Thymus (tissue), 11 donors: ENCODE results near the gene FGF12. TPM values are rescaled to one million over a fixed set of nuclear protein-coding genes. Genes with fewer than 3 reads are reported as not detected.

Source experiments
- DNase-seq, 9 donors: peaks; one replicate each; pipeline ENCODE4 v3.0.0-alpha.2; 2013; ENCODE audit warnings: low spot score in 9 of 9, low read depth in 6 of 9, missing footprints in 1 of 9
- H3K27ac ChIP-seq, 2 donors: one replicate each; pipeline ENCODE4 v1.5.1; 2013; ENCODE audit warnings: control low read depth in 1 of 2, low read depth in 1 of 2, low read length in 1 of 2, mild to moderate bottlenecking in 1 of 2, moderate library complexity in 1 of 2
- H3K27me3 ChIP-seq, 2 donors: one replicate each; pipeline ENCODE4 v1.5.1; 2013; ENCODE audit warnings: low read length in 1 of 2; ENCODE audit not compliant: control insufficient read depth in 2 of 2, insufficient read depth in 1 of 2
- H3K36me3 ChIP-seq, 2 donors: one replicate each; pipeline ENCODE4 v1.5.1; 2013; ENCODE audit warnings: low read length in 1 of 2, mild to moderate bottlenecking in 1 of 2, moderate library complexity in 1 of 2; ENCODE audit not compliant: control insufficient read depth in 2 of 2, insufficient read depth in 2 of 2
- H3K4me1 ChIP-seq, 2 donors: one replicate each; pipeline ENCODE4 v1.5.1; 2013; ENCODE audit warnings: low read length in 2 of 2; ENCODE audit not compliant: control insufficient read depth in 2 of 2, insufficient read depth in 2 of 2
- H3K4me3 ChIP-seq, 2 donors: one replicate each; pipeline ENCODE4 v1.5.1; 2013; ENCODE audit warnings: low read length in 2 of 2, control low read depth in 1 of 2, mild to moderate bottlenecking in 1 of 2
- H3K9me3 ChIP-seq, 2 donors: one replicate each; pipeline ENCODE4 v1.5.1; 2013; ENCODE audit warnings: low read length in 1 of 2, mild to moderate bottlenecking in 1 of 2; ENCODE audit not compliant: control insufficient read depth in 2 of 2, insufficient read depth in 1 of 2
- WGBS: extraction: QIAGEN DNeasy Blood & Tissue Kit; methylation state at CpG from one replicate; pipeline ENCODE4 v1.1.7; 2013; 5-methylcytosine and 5-hydroxymethylcytosine counted together
- polyA plus RNA-seq: library from polyadenylated mRNA; stranded (reverse); fragments of 200-250 nt; gene quantifications from one replicate; pipeline ENCODE4 v1.2.3, GENCODE V29; 2013
- total RNA-seq: library from RNA; stranded (reverse); fragments of 120-200 nt; gene quantifications from one replicate; pipeline ENCODE4 v1.2.4, GENCODE V29; 2013
- donor health status: healthy.

Gene FGF12
- total and polyA plus RNA-seq, 2 donors: 0.19 to 1.1 TPM

GRCh38 chr3:192700885-192701284, 26.5 kb downstream of the FGF12 start:
- Histone ChIP-seq H3K27ac (no peak overlapping the region), H3K4me3 (no peak overlapping the region)

DNA sequence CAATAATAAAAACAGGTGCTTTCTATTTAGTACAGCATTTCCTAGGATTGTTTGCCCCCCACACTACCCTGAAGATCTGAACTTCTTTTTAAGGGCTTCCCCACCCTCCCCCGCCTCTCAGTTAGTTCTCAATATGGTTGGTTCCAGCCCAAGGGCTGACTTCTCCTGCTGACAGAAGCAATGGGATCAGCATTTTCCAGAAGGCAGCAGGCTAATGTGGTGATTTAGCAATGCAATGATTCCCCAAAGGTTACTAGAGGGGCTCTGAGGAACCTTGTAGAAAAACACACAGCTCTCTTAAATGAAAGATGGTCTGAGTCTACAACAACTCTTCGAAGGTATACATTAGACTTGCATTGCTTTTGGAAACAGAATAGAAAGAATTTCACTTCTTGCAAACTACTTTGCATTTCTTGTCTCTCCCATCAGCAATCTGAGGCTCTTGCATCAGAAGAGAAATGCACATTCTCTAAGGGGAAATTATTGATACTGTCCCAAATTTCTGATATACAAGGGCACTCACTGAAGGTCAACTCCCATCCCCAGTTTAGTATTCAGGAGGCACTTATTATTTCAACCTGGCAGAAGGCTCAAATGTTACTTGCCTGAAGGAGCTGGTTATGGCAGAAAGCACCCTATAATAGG, 30.3 kb downstream of the FGF12 start:
- Histone ChIP-seq H3K9me3 (no peaks in the 10 kb centered on the region), H3K4me3 (no peak overlapping the region), H3K27me3 (no peaks in the 10 kb centered on the region), H3K4me1 (no peaks in the 10 kb centered on the region), H3K27ac (no peak overlapping the region), H3K36me3 (no peaks in the 10 kb centered on the region)
- 88% methylated on average over 2 of the region's 2 CpGs for WGBS
- no peak for DNase-seq

More at GRCh38 chr3:192700885-192701284, 26.5 kb downstream of the FGF12 start:
- no peaks in the 10 kb centered on the region for H3K27me3 ChIP-seq
- DNase-seq: no peak
- no peaks in the 10 kb centered on the region for H3K36me3 ChIP-seq
- no peaks in the 10 kb centered on the region for H3K9me3 ChIP-seq
- H3K4me1 ChIP-seq: no peaks in the 10 kb centered on the region

GRCh38 chr3:192687488-192688152, 39.7 kb downstream of the FGF12 start:
- H3K27ac ChIP-seq: no peak overlapping the region
- WGBS: 92% methylated on average over 5 of the region's 5 CpGs
- H3K4me3 ChIP-seq: no peak overlapping the region
- peaks cover 0 to 9% of the 10 kb centered on the region in 2 donors for H3K9me3 ChIP-seq
- no peaks in the 10 kb centered on the region for H3K27me3 ChIP-seq
- no peak for DNase-seq
- no peaks in the 10 kb centered on the region for H3K36me3 ChIP-seq
- no peaks in the 10 kb centered on the region for H3K4me1 ChIP-seq

- no peak overlapping the region for H3K27ac ChIP-seq
- DNase-seq: no peak
- H3K4me3 ChIP-seq: no peak overlapping the region
- 93% methylated on average over 5 of the region's 5 CpGs for WGBS
- H3K27me3 ChIP-seq: no peaks in the 10 kb centered on the region
- H3K4me1 ChIP-seq: no peaks in the 10 kb centered on the region
- no peaks in the 10 kb centered on the region for H3K36me3 ChIP-seq
- H3K9me3 ChIP-seq: peaks cover 0 to 9% of the 10 kb centered on the region in 2 donors
Measured at GRCh38 chr3:192685801-192686200, 41.5 kb downstream of the FGF12 start.

DNA sequence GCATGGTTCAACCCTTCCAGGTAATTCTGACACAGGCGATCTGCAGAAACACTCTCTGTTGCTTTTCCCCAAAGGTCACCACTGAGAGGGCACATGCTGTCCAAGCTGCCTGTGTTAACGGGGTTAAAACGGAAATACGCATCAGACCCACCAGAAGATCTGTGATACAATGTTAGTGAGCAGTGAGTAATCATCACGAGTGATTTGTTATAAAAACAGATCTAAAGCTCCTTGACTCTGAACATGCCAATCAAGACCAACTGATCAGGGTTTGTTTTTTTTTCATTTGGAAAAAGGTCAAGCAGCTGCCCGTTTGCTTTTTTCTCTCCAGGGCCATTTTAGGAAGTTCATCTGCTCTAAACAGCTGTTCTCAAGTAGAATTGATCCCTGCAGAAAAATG, 43.2 kb downstream of the FGF12 start:
- H3K4me1 ChIP-seq: no peaks in the 10 kb centered on the region
- H3K4me3 ChIP-seq: no peak overlapping the region
- no peak overlapping the region for H3K27ac ChIP-seq
- 88% methylated on average over 6 of the region's 6 CpGs for WGBS
- peaks cover 0 to 9% of the 10 kb centered on the region in 2 donors for H3K9me3 ChIP-seq
- H3K27me3 ChIP-seq: no peaks in the 10 kb centered on the region
- DNase-seq: no peak
- H3K36me3 ChIP-seq: no peaks in the 10 kb centered on the region

DNA sequence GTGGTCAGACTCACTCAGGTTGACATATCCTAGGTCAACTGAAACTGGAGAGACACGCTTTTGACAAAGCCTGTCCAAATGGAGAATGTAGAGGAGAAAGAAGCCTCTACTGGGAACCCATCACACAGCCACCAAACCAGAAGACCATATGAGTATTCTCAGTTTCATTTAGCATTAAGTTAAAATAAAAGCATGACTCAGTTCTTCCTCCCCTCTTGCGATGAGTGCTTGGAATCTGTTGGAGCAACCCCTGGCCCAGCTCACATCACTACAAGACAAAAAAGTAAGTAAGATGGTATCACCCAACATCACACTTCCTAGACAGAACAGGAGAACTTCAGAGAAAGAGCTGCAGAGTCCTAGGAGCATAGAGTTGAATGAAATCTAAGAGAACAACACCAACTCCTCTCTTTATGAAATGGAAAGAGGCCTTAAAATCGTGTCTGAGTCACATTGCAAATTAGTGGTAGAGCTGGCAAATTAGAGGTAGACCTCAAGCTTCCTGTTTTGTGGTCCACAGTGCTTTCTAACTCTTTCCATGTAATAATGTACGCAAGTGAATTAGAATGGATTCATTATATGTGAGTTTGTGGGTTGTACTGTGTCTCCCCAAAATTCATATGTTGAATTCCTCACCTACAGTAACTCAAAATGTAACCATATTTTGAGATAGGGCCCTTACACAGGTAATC, 51.2 kb downstream of the FGF12 start:
- Histone ChIP-seq H3K4me3 (no peak overlapping the region), H3K36me3 (no peaks in the 10 kb centered on the region), H3K27ac (no peak overlapping the region), H3K27me3 (no peaks in the 10 kb centered on the region), H3K4me1 (no peaks in the 10 kb centered on the region), H3K9me3 (no peaks in the 10 kb centered on the region)
- 76% methylated on average over 4 of the region's 4 CpGs for WGBS
- no peak for DNase-seq

DNA sequence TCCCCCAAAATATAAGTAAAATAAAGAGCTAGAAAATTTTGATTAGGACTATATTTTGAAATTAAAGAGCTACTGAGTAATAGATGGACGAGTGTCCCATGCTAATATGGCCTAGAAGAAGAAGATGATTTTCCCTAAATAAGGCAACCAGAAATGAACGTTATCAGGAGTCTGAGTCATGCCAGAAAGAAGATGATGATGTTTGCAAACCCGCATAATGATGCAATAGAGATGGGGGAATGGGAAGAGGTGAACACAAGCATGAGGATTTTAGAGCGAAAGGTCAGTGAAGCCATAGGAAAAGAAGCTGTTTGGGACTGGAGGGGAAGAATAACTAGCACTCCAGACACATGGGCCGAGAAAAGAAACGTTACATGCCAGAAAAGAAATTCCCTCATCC, 71.7 kb downstream of the FGF12 start:
- Histone ChIP-seq H3K27me3 (no peaks in the 10 kb centered on the region), H3K27ac (no peak overlapping the region), H3K4me1 (no peaks in the 10 kb centered on the region), H3K9me3 (no peaks in the 10 kb centered on the region), H3K4me3 (no peak overlapping the region), H3K36me3 (no peaks in the 10 kb centered on the region)
- no peak for DNase-seq
- 86% methylated on average over 6 of the region's 6 CpGs for WGBS

GRCh38 chr3:192655040-192655439, 72.3 kb downstream of the FGF12 start:
- H3K9me3 ChIP-seq: no peaks in the 10 kb centered on the region
- no peaks in the 10 kb centered on the region for H3K36me3 ChIP-seq
- H3K4me3 ChIP-seq: no peak overlapping the region
- no peaks in the 10 kb centered on the region for H3K4me1 ChIP-seq
- 91% methylated on average over 1 of the region's 1 CpG for WGBS
- DNase-seq: no peak
- H3K27me3 ChIP-seq: no peaks in the 10 kb centered on the region
- H3K27ac ChIP-seq: no peak overlapping the region

- whole genome bisulfite sequencing: 93% methylated on average over 1 of the region's 1 CpG
- Histone ChIP-seq H3K36me3 (no peaks in the 10 kb centered on the region), H3K4me1 (no peaks in the 10 kb centered on the region), H3K9me3 (no peaks in the 10 kb centered on the region), H3K27ac (no peak overlapping the region), H3K4me3 (no peak overlapping the region), H3K27me3 (no peaks in the 10 kb centered on the region)
- no peak for DNase-seq
Measured at GRCh38 chr3:192653862-192654261, 73.5 kb downstream of the FGF12 start.
